RPMI7951 (cell line): ENCODE measurements around the gene ATCAY. TPM values are rescaled to one million over a fixed set of nuclear protein-coding genes. Genes with fewer than 3 reads are reported as not detected.

Source experiments
- DNase-seq: peaks from one replicate; pipeline ENCODE4 v3.0.0-alpha.2; 2012; ENCODE audit warnings: low read depth
- total RNA-seq: library from RNA; depleted of rRNA; stranded (reverse); fragments of >200 nt; shearing (Covaris generic); gene quantifications from 2 replicates; pipeline ENCODE4 v1.2.3, GENCODE V29; 2014; rRNA removed

The ATCAY gene
- total RNA-seq: not detected in 2 replicates

GRCh38 chr19:3880471-3881271, at the start of gene ATCAY:
Gene ATCAY (plus strand): TSS chr19:3880685. CDS start chr19:3885768, 5,083 bp downstream.
- DNase-seq: no peak

GRCh38 chr19:3831601-3832000, 48.9 kb upstream of the ATCAY start:
- no peak for DNase-seq

GRCh38 chr19:3832001-3832400, 48.5 kb upstream of the ATCAY start:
- no peak for DNase-seq

- DNase-seq: no peak
Measured at GRCh38 chr19:3833578-3834348, 46.7 kb upstream of the ATCAY start.

DNA sequence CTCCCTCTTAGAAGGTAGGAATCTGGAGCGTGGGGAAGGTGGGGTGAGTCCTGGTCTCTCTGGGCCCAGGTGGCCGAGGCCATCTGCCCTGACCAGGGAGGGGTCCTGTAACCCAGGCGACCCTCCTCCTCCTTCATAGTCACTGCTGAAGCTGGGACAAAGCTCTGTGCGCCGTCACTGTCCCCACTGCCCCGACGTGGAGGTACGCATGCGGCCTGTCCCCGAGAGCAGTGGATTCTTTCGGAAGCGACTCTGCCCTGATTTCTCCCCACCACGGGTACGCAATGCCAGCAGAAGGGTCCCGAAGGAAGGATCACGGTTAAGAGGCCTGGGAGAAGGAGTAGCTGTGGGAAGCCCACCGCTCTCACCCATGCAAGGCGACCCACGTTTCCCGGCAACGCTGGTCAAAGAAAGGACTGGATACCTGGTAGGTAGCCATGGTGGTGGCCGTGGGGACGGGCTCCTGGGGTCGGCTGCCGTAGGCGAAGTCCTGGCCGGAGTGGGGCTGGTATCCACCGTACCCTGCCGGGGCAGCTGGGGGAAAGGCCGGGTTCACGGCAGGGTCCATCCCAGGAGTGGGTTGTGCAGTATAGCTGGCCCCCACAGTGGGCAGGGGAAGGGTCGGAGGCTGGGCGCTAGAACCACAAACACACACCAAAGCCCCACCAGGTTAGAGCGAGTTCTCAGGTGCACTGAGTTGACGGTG, 46.0 kb upstream of the ATCAY start:
- DNase-seq: no peak

DNA sequence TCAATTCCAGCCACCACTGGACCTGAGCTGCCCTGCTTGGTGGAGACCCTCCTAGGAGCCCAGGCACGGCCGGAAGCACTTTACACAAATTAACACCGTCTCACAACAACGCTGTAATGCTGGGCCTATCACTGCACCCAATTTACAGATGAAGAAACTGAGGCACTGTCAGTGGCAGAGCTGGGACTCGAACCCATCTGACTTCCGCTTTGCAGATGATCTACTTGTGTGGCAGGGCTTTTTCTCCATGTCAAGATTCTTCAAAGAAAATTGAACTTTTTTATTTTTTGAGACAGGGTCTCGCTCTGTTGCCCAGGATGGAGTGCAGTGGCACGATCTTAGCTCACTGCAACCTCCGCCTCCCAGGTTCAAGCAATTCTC, 45.4 kb upstream of the ATCAY start:
- DNase-seq: no peak

DNA sequence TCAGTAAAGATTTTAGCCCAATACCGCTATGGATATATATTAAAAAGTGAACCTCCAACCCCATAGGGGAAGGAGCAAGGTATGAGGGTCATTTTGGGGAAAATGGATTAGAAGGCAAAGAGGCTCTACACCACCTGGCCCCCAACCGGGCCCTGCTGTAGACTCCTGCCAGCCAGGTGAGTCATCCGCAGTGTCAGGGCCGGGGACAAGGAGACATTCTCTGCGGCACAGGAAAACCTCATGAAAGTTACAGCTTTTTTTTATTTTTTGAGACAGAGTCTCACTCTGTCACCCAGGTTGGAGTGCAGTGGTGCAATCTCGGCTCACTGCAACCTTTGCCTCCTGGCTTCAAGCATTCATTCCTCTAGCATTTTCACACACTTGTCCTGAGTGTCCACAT, 43.6 kb upstream of the ATCAY start:
- DNase-seq: no peak

GRCh38 chr19:3837332-3837731, 43.2 kb upstream of the ATCAY start:
- DNase-seq: no peak

- no peak for DNase-seq
Measured at GRCh38 chr19:3837922-3838321, 42.6 kb upstream of the ATCAY start.

DNA sequence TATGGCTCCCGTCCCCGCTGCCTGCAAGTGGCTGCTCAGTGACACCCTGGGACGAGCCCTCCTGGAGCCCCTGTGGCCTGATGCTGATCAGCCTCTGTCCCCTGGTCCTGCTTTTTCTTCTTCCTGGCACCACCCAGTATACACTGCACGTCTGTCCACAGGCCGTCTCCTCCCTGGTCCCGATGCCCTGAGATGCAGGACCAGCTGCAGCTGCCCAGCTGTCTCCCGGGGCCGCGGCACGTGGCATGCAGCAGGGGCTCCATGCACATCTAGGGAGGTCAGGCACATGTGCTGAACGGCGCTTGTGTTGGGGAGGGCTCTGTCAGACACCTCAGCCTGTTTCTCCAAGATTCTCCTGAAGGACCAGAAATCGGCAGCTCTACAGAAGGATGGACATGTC, 41.8 kb upstream of the ATCAY start:
- DNase-seq: no peak

DNA sequence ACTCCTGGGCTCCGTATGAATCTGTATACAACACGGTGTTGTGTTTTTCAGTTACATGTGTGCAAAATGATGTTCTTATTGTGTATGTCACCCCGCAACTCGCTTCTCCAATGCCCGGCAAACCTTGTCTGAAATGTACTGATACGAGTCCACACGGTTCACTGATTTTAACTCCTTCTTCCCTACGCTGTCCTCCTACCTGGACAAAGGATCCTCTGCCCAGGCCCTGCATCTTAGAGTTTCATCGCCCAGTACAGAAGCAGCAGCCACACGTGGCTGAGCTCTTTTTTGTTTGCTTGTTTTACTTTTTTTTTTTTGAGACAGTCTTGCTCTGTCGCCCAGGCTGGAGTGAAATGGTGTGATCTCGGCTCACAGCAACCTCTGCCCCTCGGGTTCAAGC, 40.5 kb upstream of the ATCAY start:
- no peak for DNase-seq

DNA sequence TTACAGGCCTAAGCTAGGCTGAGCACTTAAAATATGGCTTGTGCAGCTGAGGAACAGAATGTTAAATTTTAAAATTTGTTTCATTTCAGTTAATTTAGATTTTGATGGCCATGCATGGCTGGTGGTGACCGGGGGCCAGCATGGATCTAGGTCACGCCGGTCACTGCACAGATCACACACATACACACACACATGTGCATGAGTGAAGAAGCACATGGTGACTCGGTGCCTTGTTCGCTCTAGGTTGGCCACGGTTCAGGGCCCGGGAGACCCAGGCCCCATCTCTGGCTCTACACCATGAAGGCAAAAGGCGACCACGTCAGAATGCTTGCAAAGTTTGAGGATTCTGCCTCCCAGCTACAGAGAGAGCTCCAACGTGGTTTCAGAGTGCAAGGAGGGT, 39.7 kb upstream of the ATCAY start:
- no peak for DNase-seq

DNA sequence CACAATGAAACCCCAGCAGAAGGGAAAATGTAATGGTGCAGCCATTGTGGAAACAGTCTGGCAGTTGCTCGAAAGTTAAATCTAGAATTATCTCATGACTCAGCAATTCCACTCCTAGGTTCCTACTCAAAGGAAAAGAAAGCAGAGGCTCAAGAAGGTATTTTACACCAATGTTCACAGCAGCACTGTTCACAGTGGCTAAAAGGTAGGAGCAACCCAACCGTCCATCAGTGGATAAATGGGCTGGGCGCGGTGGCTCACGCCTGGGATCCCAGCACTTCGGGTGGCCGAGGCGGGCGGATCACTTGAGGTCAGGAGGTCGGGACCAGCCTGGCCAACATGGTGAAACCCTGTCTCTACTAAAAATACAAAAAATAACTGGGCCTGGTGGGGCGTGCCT, 37.5 kb upstream of the ATCAY start:
- DNase-seq: no peak

DNA sequence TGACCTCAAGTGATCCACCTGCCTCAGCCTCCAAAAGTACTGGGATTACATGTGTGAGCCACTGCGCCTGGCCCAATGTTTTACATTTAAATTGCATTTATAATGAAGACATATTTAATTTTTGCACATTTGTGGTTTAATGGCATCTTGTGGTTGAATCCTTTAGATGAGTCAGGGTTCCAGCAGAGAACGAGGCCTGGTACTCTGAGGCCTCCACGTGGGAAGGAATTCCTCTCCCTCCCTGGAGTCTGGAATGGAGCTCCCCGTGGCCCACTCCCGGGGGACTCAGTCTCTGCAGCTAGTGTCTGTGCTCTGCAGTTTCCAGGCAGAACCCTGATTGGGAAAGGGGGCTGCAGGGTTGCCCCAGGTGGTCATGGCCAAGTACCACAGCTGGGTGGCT, 35.9 kb upstream of the ATCAY start:
- peak; percentile 61 for DNase-seq

DNA sequence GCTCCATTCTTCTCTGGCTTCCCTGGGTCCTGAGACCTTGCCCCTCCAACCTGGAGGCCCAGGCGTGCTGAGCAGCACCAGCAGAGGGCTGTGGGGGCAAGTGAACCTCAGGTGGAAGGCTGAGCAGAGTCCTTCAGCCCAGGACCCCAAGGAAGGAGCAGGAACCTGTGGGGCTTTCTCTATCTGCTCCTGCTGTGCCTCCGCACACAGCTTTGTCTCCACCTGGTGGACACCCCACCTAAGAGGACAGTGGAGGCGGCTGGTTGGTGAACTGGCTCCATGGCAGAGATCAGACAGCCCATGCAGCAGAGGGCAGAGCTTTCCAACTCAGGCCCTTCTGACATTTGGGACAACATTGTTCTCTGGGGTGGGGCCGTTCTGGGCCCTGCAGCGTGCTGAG, 31.4 kb upstream of the ATCAY start:
- DNase-seq: peak; percentile 56

- DNase-seq: no peak
Measured at GRCh38 chr19:3849787-3850186, 30.7 kb upstream of the ATCAY start.

- no peak for DNase-seq
Measured at GRCh38 chr19:3850320-3850972, 30.0 kb upstream of the ATCAY start.

GRCh38 chr19:3851254-3852176, 29.0 kb upstream of the ATCAY start:
- DNase-seq: peak; percentile 69

DNA sequence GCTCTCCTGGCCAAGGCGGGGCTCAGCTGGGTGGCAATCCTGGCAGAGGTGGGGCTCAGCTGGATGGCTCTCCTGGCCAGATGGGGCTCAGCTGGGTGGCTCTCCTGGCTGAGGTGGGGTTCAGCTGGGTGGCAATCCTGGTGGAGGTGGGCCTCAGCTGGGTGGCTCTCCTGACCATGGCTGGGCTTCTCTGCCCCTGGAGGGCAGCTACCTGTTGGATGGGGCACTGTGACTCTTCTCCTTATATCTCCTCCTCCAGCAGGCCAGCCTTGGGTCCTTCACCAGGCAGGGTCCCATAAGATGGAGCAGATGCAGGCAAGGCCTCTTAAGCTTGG, 28.3 kb upstream of the ATCAY start:
- DNase-seq: no peak

DNA sequence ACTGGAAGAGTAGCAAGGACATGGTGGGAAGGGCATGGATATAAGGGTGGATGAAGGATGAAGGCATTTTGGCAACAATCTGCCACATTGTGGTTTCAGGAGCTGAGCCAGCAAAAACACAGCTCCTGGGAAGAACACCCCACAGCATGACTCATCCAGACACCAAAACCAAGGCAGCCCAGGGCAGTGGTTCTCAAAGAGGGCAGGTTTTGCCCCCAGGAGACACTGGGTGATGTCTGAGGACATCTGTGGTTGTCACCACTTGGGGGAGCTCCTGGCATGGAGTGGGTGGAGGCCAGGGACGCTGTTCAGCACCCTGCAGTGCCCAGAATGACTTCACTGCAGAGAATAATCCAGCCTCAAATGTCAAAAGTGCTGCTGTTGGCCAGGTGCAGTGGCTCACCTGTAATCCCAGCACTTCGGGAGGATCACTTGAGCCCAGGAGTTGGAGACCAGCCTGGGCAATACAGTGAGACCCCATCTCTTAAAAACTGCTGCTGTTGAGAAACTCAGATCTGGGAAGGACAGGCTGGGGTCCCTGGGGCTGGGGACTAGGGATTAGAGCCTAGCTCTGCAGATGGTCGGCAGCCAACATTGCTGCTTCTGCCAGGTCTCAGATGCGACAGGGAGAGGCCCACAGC, 27.8 kb upstream of the ATCAY start:
- DNase-seq: peak; percentile 98

DNA sequence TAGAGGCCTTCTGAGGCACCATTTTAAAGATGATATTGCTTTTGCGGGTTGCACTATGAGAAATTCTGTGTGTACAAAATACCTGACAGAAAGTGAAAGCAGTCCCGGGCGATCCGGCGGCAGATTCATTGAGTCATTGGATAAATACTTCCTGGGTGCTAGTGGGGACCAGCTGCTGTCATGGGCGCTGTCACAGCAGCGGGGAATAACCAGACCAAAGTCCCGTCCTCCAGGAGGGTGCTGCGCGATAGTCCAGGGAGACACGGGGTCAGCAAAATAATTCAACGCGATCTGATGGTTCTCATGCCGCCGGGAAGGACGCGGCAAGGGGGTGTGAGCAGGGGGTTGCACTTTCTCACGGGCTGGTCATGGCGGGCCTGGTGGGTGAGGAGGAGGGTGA, 25.2 kb upstream of the ATCAY start:
- peak; percentile 44 for DNase-seq
